ENCODE results near the gene SPATA33. TPM values are rescaled to one million over a fixed set of nuclear protein-coding genes. Genes with fewer than 3 reads are reported as not detected.

SPATA33 gene
- total and polyA plus RNA-seq, 2 experiments from 2014 or later = 4.4 to 16.8 TPM

GRCh38 chr16:89623511-89624261 is 34.0 kb upstream of the SPATA33 start:
- no peak for DNase-seq (ENCODE audit: low spot score)
- H3K4me2 ChIP-seq = no peak overlapping the region
- no peak overlapping the region for H2AFZ ChIP-seq
- H3K4me3 ChIP-seq = no peak overlapping the region
- no peaks in the 10 kb centered on the region for H4K20me1 ChIP-seq (ENCODE audit: insufficient read depth, poor library complexity, severe bottlenecking)
- WGBS (ENCODE audit: low lambda C conversion rate, missing lambda C conversion rate) = 58% methylated on average over 28 of the region's 28 CpGs
- H3K36me3 ChIP-seq (replicated peaks; ENCODE audit: insufficient read depth, low read depth) = no peaks in the 10 kb centered on the region
- no peak overlapping the region for H3K27ac ChIP-seq
- no peaks in the 10 kb centered on the region for H3K9me2 ChIP-seq (replicated peaks; ENCODE audit: insufficient read depth)
- H3K27me3 ChIP-seq = no peaks in the 10 kb centered on the region
- peaks cover 14% of the 10 kb centered on the region for H3K4me1 ChIP-seq (ENCODE audit: insufficient read depth)
- TF ChIP-seq EZH2 (IDR thresholded peaks at IDR 0.05; ENCODE audit: borderline replicate concordance) (no peak), EZH2phosphoT487 (IDR thresholded peaks at IDR 0.05; ENCODE audit: low read depth, severe bottlenecking, unreplicated experiment) (no peak)
- TF ChIP-seq, protein P1, sequence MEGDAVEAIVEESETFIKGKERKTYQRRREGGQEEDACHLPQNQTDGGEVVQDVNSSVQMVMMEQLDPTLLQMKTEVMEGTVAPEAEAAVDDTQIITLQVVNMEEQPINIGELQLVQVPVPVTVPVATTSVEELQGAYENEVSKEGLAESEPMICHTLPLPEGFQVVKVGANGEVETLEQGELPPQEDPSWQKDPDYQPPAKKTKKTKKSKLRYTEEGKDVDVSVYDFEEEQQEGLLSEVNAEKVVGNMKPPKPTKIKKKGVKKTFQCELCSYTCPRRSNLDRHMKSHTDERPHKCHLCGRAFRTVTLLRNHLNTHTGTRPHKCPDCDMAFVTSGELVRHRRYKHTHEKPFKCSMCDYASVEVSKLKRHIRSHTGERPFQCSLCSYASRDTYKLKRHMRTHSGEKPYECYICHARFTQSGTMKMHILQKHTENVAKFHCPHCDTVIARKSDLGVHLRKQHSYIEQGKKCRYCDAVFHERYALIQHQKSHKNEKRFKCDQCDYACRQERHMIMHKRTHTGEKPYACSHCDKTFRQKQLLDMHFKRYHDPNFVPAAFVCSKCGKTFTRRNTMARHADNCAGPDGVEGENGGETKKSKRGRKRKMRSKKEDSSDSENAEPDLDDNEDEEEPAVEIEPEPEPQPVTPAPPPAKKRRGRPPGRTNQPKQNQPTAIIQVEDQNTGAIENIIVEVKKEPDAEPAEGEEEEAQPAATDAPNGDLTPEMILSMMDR (IDR thresholded peaks at IDR 0.05; ENCODE audit: poor library complexity) = no peak
- no peaks in the 10 kb centered on the region for H3K79me2 ChIP-seq
- no peaks in the 10 kb centered on the region for H3K9me3 ChIP-seq (ENCODE audit: low read depth)

GRCh38 chr16:89624777-89625761 is 32.6 kb upstream of the SPATA33 start:
- no peak for DNase-seq (ENCODE audit: low spot score)
- TF ChIP-seq EZH2 (IDR thresholded peaks at IDR 0.05; ENCODE audit: borderline replicate concordance) (no peak), EZH2phosphoT487 (IDR thresholded peaks at IDR 0.05; ENCODE audit: low read depth, severe bottlenecking, unreplicated experiment) (no peak)
- TF ChIP-seq, protein P1 (IDR thresholded peaks at IDR 0.05; ENCODE audit: poor library complexity) = no peak
- no peaks in the 10 kb centered on the region for H3K9me2 ChIP-seq (replicated peaks; ENCODE audit: insufficient read depth)
- no peak overlapping the region for H3K27ac ChIP-seq
- no peak overlapping the region for H2AFZ ChIP-seq
- no peaks in the 10 kb centered on the region for H4K20me1 ChIP-seq (ENCODE audit: insufficient read depth, poor library complexity, severe bottlenecking)
- no peaks in the 10 kb centered on the region for H3K79me2 ChIP-seq
- no peaks in the 10 kb centered on the region for H3K27me3 ChIP-seq
- peaks cover 13% of the 10 kb centered on the region for H3K4me1 ChIP-seq (ENCODE audit: insufficient read depth)
- no peak overlapping the region for H3K4me3 ChIP-seq
- no peaks in the 10 kb centered on the region for H3K9me3 ChIP-seq (ENCODE audit: low read depth)
- no peak overlapping the region for H3K4me2 ChIP-seq
- no peaks in the 10 kb centered on the region for H3K36me3 ChIP-seq (replicated peaks; ENCODE audit: insufficient read depth, low read depth)
- WGBS (ENCODE audit: low lambda C conversion rate, missing lambda C conversion rate) = 40% methylated on average over 21 of the region's 21 CpGs

- H3K27ac ChIP-seq = no peak overlapping the region
- 96% methylated on average over 14 of the region's 17 CpGs for WGBS (ENCODE audit: low lambda C conversion rate, missing lambda C conversion rate)
- no peaks in the 10 kb centered on the region for H3K36me3 ChIP-seq (replicated peaks; ENCODE audit: insufficient read depth, low read depth)
- H2AFZ ChIP-seq = no peak overlapping the region
- no peaks in the 10 kb centered on the region for H3K79me2 ChIP-seq
- no peaks in the 10 kb centered on the region for H3K9me3 ChIP-seq (ENCODE audit: low read depth)
- peaks cover 7% of the 10 kb centered on the region for H3K4me1 ChIP-seq (ENCODE audit: insufficient read depth)
- H4K20me1 ChIP-seq (ENCODE audit: insufficient read depth, poor library complexity, severe bottlenecking) = no peaks in the 10 kb centered on the region
- TF ChIP-seq EZH2 (IDR thresholded peaks at IDR 0.05; ENCODE audit: borderline replicate concordance) (no peak), EZH2phosphoT487 (IDR thresholded peaks at IDR 0.05; ENCODE audit: low read depth, severe bottlenecking, unreplicated experiment) (no peak)
- H3K4me3 ChIP-seq = no peak overlapping the region
- no peaks in the 10 kb centered on the region for H3K27me3 ChIP-seq
- H3K9me2 ChIP-seq (replicated peaks; ENCODE audit: insufficient read depth) = no peaks in the 10 kb centered on the region
- DNase-seq (ENCODE audit: low spot score) = no peak
- H3K4me2 ChIP-seq = no peak overlapping the region
Measured at GRCh38 chr16:89629827-89630610, 27.6 kb upstream of the SPATA33 start.

Measured in hepatocyte (in vitro differentiated cells).